AG09309 (cell line): Measurements from ENCODE around the gene TMTC3.

Experiments
- DNase-seq: peaks from one replicate; pipeline ENCODE4 v3.0.0-alpha.2; 2010; ENCODE audit warnings: low read depth
- H3K4me3 ChIP-seq: 2 replicates; pipeline ENCODE4 v1.5.1; 2011; ENCODE audit warnings: mild to moderate bottlenecking, low read depth, low read length, moderate library complexity; ENCODE audit not compliant: control insufficient read depth
- CTCF ChIP-seq: IDR thresholded peaks from 2 replicates; pipeline ENCODE4 v1.5.1; 2011; ENCODE audit warnings: mild to moderate bottlenecking, low read depth, low read length, inconsistent platforms; ENCODE audit not compliant: insufficient read depth, control insufficient read depth; ENCODE audit errors: missing control alignments

Gene TMTC3

GRCh38 chr12:88141774-88142609, at the start of gene TMTC3, which contains the start of gene CEP290:
Gene TMTC3 (plus strand): TSS chr12:88142307. CDS start chr12:88148316, 6,009 bp downstream.
Gene CEP290 (minus strand): TSS chr12:88142088. CDS start chr12:88141307, 781 bp downstream.
- no peak for TF ChIP-seq CTCF
- peak within 1 kb of the TSS; percentile 81 for H3K4me3 ChIP-seq
- DNase-seq = peak; percentile 98

DNA sequence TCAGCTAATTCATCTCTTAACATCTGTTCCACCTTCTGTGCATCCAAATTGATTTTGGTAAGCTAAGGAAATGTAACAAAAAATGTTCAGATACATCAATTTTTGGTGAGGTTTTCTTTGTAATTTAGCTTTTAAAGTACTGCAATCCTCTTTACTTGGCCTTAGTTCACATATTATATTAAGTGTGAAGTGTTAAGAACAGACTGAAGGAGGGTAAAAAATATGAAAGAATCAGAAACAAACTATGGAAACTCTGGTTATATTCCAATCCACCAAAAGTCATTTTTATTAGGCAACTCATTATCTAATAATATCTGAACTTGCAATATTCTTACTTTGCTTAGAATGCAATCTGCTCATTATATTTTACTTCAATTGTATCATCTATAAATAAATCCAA, 49.3 kb upstream of the TMTC3 start:
- no peak for TF ChIP-seq CTCF
- H3K4me3 ChIP-seq = no peak overlapping the region
- DNase-seq = no peak

DNA sequence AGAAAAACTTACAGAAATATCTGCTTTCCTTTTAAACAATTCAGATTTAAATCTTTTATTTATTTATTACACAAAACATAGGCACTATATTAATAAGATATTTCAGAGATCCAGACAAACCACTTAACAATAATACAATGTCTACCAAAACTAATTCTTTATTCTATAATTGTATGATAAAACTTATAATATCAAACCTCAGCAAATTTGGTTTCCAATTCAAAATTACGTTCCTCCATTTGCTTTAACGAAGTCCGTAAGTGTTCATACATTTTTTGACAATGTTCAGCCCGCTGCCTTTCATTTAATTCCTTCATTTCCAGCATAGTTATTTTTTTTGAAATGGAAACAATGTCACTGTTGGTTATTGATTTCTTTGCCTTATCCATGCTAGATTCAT, 48.5 kb upstream of the TMTC3 start:
- no peak overlapping the region for H3K4me3 ChIP-seq
- TF ChIP-seq CTCF = no peak
- DNase-seq = no peak

DNA sequence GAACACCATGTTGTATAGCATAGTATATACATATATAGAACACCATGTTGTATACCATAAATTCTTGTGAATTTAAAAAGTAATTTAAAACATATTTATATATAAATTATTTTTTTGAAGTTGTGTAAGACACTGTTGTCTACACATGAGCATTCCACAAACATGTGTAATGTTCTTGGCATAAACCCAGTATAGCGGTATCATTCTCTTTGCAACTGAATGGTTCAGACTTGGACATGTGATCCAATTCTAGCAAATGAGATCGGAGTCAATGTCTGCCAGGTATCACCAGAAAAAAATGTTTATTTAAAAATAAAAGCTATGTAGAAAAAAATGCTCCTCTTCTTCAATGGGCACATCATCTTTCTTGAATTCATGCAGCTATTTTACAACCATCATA, 34.1 kb upstream of the TMTC3 start:
- no peak for DNase-seq
- no peak overlapping the region for H3K4me3 ChIP-seq
- TF ChIP-seq CTCF = no peak

DNA sequence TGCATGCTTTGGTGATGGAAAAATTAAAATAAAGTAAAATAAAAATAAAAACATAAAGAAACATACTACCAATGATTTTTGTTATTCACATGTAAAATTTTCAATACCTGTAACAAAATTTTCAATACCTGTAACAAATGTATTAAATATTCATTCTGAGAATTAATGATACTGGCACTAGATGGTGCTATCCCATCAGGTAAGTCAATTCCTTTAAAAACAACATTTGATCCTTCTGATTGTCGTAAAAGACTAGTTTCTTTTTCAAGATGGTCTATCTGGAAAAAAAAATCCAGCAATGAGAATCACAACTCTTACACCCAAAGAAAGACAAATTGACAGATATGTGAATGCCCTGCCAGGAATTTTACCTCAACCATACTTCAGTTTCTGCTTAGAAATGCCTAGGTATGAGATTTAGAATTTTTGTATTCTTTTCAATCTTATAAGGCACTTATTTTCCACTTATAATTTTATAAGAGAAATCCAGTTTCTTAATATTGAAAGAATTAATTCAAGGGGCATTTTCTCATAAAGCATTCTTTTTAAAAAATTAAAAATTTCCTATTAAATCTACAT, 30.9 kb upstream of the TMTC3 start:
- peak; percentile 21 for DNase-seq
- peak; percentile 39 for TF ChIP-seq CTCF
- no peak overlapping the region for H3K4me3 ChIP-seq

DNA sequence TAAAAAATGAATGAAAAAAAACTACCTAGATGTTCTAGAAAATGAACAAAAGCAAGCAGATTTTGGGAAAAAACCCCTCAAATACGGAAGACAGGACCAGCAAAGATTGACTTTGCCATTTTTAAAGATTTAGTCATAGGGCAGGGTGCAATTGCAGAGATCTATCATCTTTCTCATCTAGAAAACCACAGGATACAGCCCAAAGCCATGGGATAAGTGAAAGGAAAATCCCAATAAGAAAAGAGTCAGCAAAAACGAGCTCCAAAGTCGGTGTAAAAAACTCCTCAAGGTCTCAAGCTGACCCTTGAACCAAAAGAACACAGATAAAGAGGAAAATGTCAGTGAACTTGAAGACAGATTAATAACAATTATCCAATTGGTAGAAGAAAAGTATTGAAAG, 28.2 kb upstream of the TMTC3 start:
- no peak for TF ChIP-seq CTCF
- no peak for DNase-seq
- no peak overlapping the region for H3K4me3 ChIP-seq
